Measurements from ENCODE around the gene TXNDC2.

- TF ChIP-seq, protein P1, sequence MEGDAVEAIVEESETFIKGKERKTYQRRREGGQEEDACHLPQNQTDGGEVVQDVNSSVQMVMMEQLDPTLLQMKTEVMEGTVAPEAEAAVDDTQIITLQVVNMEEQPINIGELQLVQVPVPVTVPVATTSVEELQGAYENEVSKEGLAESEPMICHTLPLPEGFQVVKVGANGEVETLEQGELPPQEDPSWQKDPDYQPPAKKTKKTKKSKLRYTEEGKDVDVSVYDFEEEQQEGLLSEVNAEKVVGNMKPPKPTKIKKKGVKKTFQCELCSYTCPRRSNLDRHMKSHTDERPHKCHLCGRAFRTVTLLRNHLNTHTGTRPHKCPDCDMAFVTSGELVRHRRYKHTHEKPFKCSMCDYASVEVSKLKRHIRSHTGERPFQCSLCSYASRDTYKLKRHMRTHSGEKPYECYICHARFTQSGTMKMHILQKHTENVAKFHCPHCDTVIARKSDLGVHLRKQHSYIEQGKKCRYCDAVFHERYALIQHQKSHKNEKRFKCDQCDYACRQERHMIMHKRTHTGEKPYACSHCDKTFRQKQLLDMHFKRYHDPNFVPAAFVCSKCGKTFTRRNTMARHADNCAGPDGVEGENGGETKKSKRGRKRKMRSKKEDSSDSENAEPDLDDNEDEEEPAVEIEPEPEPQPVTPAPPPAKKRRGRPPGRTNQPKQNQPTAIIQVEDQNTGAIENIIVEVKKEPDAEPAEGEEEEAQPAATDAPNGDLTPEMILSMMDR (IDR thresholded peaks at IDR 0.05 in 4 of 5, conservative IDR thresholded peaks at IDR 0.05 in 1 of 5), result no peak
- TF ChIP-seq POLR2A (IDR thresholded peaks at IDR 0.05), result no peak
These were observed 33.3 kb upstream of the TXNDC2 start for GRCh38 chr18:9852266-9853081.
